IMR-90 (cell line): ENCODE data around the gene CHAT. TPM values are rescaled to one million over a fixed set of nuclear protein-coding genes. Genes with fewer than 3 reads are reported as not detected.

Experiments
- ATAC-seq: fragments of 200-7000 bp; cut with Tn5 transposase; 2 replicates; pipeline ENCODE4 v1.9.1; 2020; ENCODE audit warnings: low read depth, mild to moderate bottlenecking, moderate library complexity
- BruUV-seq: library from RNA; stranded (reverse); fragments of 400-500 nt; replicated peaks from 2 replicates; lab custom pipeline; 2021; lab: Mats Ljungman, UMichigan
- CTCF ChIA-PET: fragments of 300-600 bp; formaldehyde crosslinking; extraction: SDS; loops from one replicate; lab custom pipeline; 2021; ENCODE audit warnings: antibody characterized with exemption; lab: Yijun Ruan, JAX
- POLR2A ChIA-PET: fragments of 300-600 bp; sonication (Branson Sonifier 250); formaldehyde crosslinking; loops from one replicate; lab custom pipeline; 2022; ENCODE audit warnings: antibody characterized with exemption; ENCODE audit not compliant: unreplicated experiment; lab: Charles Lee
- DNase-seq: peaks from one replicate; pipeline ENCODE4 v3.0.0; 2013
- H2AFZ ChIP-seq: replicated peaks from 2 replicates; pipeline ENCODE3; 2013; ENCODE audit warnings: low read length, mild to moderate bottlenecking; ENCODE audit not compliant: poor library complexity
- H2AK5ac ChIP-seq: 2 replicates; pipeline ENCODE4 v1.6.1; 2013; ENCODE audit warnings: low read depth, low read length, inconsistent platforms
- H2AK9ac ChIP-seq: replicated peaks from 2 replicates; pipeline ENCODE3; 2013; ENCODE audit warnings: mild to moderate bottlenecking, low read depth, low read length, moderate library complexity; ENCODE audit not compliant: poor library complexity
- H2BK120ac ChIP-seq: 2 replicates; pipeline ENCODE4 v1.6.1; 2013; ENCODE audit warnings: low read depth, low read length, inconsistent platforms
- H2BK15ac ChIP-seq: 3 replicates; pipeline ENCODE4 v1.6.1; 2013; ENCODE audit warnings: low read depth, low read length, inconsistent platforms
- H2BK20ac ChIP-seq: 2 replicates; pipeline ENCODE4 v1.6.1; 2013; ENCODE audit warnings: low read depth, mild to moderate bottlenecking, inconsistent platforms, low read length, moderate library complexity
- H2BK5ac ChIP-seq: 2 replicates; pipeline ENCODE4 v1.6.1; 2013; ENCODE audit warnings: mild to moderate bottlenecking, low read depth, low read length, inconsistent platforms; ENCODE audit not compliant: poor library complexity, severe bottlenecking
- H3K14ac ChIP-seq: replicated peaks from 2 replicates; pipeline ENCODE4 v1.6.1; 2013; ENCODE audit warnings: low read depth, low read length, inconsistent platforms
- H3K18ac ChIP-seq: 2 replicates; pipeline ENCODE4 v1.6.1; 2013; ENCODE audit warnings: low read depth, low read length, control low read depth
- H3K23ac ChIP-seq: 2 replicates; pipeline ENCODE4 v1.6.1; 2013; ENCODE audit warnings: low read depth, low read length, inconsistent platforms
- H3K27ac ChIP-seq: 2 replicates; pipeline ENCODE4 v1.5.1; 2013; ENCODE audit warnings: mild to moderate bottlenecking, control low read depth, low read length; ENCODE audit not compliant: insufficient read depth
- H3K27me3 ChIP-seq: 2 replicates; pipeline ENCODE4 v1.6.1; 2013; ENCODE audit warnings: low read length; ENCODE audit not compliant: control insufficient read depth, insufficient read depth
- H3K36me3 ChIP-seq: 2 replicates; pipeline ENCODE4 v1.6.1; 2013; ENCODE audit warnings: low read length, mixed read lengths; ENCODE audit not compliant: control insufficient read depth, insufficient read depth
- H3K4ac ChIP-seq: 2 replicates; pipeline ENCODE4 v1.6.1; 2013; ENCODE audit warnings: low read depth, low read length, inconsistent platforms
- H3K4me1 ChIP-seq: 2 replicates; pipeline ENCODE4 v1.6.1; 2013; ENCODE audit warnings: low read length, mixed read lengths; ENCODE audit not compliant: control insufficient read depth, insufficient read depth
- H3K4me2 ChIP-seq: 2 replicates; pipeline ENCODE4 v1.6.1; 2013; ENCODE audit warnings: low read depth, mild to moderate bottlenecking, control low read depth, low read length, moderate library complexity
- H3K4me3 ChIP-seq: 2 replicates; pipeline ENCODE4 v1.5.1; 2013; ENCODE audit warnings: low read depth, mild to moderate bottlenecking, control low read depth, low read length, moderate library complexity; ENCODE audit not compliant: insufficient read depth
- H3K56ac ChIP-seq: 2 replicates; pipeline ENCODE4 v1.6.1; 2013; ENCODE audit warnings: low read length, inconsistent platforms; ENCODE audit not compliant: insufficient read depth; ENCODE audit errors: extremely low read depth
- H3K79me1 ChIP-seq, 2 experiments: 2 replicates each; pipeline ENCODE4 v1.6.1; 2013; ENCODE audit warnings: low read length in 2 of 2, inconsistent platforms in 1 of 2, low read depth in 1 of 2
- H3K9ac ChIP-seq: 2 replicates; pipeline ENCODE4 v1.6.1; 2013; ENCODE audit warnings: low read depth, low read length, control low read depth
- H3K9me1 ChIP-seq: 2 replicates; pipeline ENCODE4 v1.6.1; 2013; ENCODE audit warnings: low read length, inconsistent platforms; ENCODE audit not compliant: insufficient read depth
- H3K9me3 ChIP-seq: 2 replicates; pipeline ENCODE4 v1.6.1; 2013; ENCODE audit warnings: low read length; ENCODE audit not compliant: control insufficient read depth, insufficient read depth
- H4K20me1 ChIP-seq: 2 replicates; pipeline ENCODE4 v1.6.1; 2013; ENCODE audit warnings: low read length, inconsistent platforms; ENCODE audit not compliant: insufficient read depth
- H4K5ac ChIP-seq: 2 replicates; pipeline ENCODE4 v1.6.1; 2013; ENCODE audit warnings: mild to moderate bottlenecking, low read depth, low read length, control low read depth
- H4K8ac ChIP-seq, 2 experiments: 2 replicates each; pipeline ENCODE4 v1.6.1; 2013; ENCODE audit warnings: low read depth in 2 of 2, low read length in 2 of 2, control low read depth in 1 of 2, inconsistent platforms in 1 of 2
- H4K91ac ChIP-seq: 2 replicates; pipeline ENCODE4 v1.6.1; 2013; ENCODE audit warnings: low read depth, low read length, inconsistent platforms; ENCODE audit not compliant: insufficient read depth
- BHLHE40 ChIP-seq: fragments of 150-350 bp; IDR thresholded peaks from 2 replicates; pipeline ENCODE4 v1.6.1; 2016; ENCODE audit warnings: mild to moderate bottlenecking, low read depth, low read length
- CEBPB ChIP-seq: IDR thresholded peaks from 2 replicates; pipeline ENCODE4 v1.6.1; 2012; ENCODE audit warnings: low read depth, low read length, improper control_type of control experiment
- CHD1 ChIP-seq: IDR thresholded peaks from 2 replicates; pipeline ENCODE4 v1.6.1; 2012; ENCODE audit warnings: low read depth, low read length, improper control_type of control experiment
- CTCF ChIP-seq: conservative IDR thresholded peaks from 2 replicates; pipeline ENCODE4 v1.5.1; 2012; ENCODE audit warnings: mild to moderate bottlenecking, low read depth, low read length, improper control_type of control experiment
- FOS ChIP-seq: fragments of 150-350 bp; IDR thresholded peaks from 2 replicates; pipeline ENCODE4 v1.6.1; 2016; ENCODE audit warnings: low read depth, low read length
- MAFK ChIP-seq: IDR thresholded peaks from 2 replicates; pipeline ENCODE4 v1.6.1; 2012; ENCODE audit warnings: low read depth, low read length, improper control_type of control experiment
- MAZ ChIP-seq: IDR thresholded peaks from 2 replicates; pipeline ENCODE4 v1.6.1; 2012; ENCODE audit warnings: low read depth, mild to moderate bottlenecking, low read length, improper control_type of control experiment, moderate library complexity, borderline replicate concordance
- MXI1 ChIP-seq: IDR thresholded peaks from 2 replicates; pipeline ENCODE4 v1.6.1; 2012; ENCODE audit warnings: low read depth, mild to moderate bottlenecking, low read length, moderate library complexity, borderline replicate concordance
- POLR2A ChIP-seq: IDR thresholded peaks from 2 replicates; pipeline ENCODE4 v1.6.1; 2012; ENCODE audit warnings: mild to moderate bottlenecking, low read depth, low read length
- RAD21 ChIP-seq: IDR thresholded peaks from 2 replicates; pipeline ENCODE4 v1.6.1; 2012; ENCODE audit warnings: low read length, improper control_type of control experiment
- RCOR1 ChIP-seq: IDR thresholded peaks from 2 replicates; pipeline ENCODE4 v1.6.1; 2012; ENCODE audit warnings: mild to moderate bottlenecking, low read length, improper control_type of control experiment; ENCODE audit not compliant: insufficient replicate concordance
- RFX5 ChIP-seq: IDR thresholded peaks from 2 replicates; pipeline ENCODE4 v1.8.0; 2012; ENCODE audit warnings: low read depth, mild to moderate bottlenecking, low read length, moderate library complexity
- SMC3 ChIP-seq: fragments of 150-350 bp; IDR thresholded peaks from 2 replicates; pipeline ENCODE4 v1.6.1; 2016; ENCODE audit warnings: low read depth, mild to moderate bottlenecking, antibody characterized with exemption, low read length, moderate library complexity
- USF2 ChIP-seq: fragments of 150-350 bp; IDR thresholded peaks from 2 replicates; pipeline ENCODE4 v1.6.1; 2017; ENCODE audit warnings: mild to moderate bottlenecking, antibody characterized with exemption, low read length, low read depth
- WGBS, 2 experiments: methylation state at CpG; one replicate each; pipeline versions ENCODE4 v1.1.5 to v1.1.7; 2013; ENCODE audit warnings: missing lambda C conversion rate in 2 of 2; ENCODE audit not compliant: insufficient read length in 1 of 2; ENCODE audit errors: extremely low coverage in 2 of 2; 5-methylcytosine and 5-hydroxymethylcytosine counted together
- dilution Hi-C: fragments of 300-500 bp; cut with HindIII; formaldehyde crosslinking; loops from one replicate; pipeline ENCODE4 v1.14.3; 2018; ENCODE audit warnings: low sequenced_read_pairs; ENCODE audit not compliant: unreplicated experiment
- in situ Hi-C: fragments of 300-500 bp; cut with MboI; formaldehyde crosslinking; loops from 3 replicates; pipeline ENCODE4 v1.14.3; 2019; ENCODE audit warnings: low sequenced_read_pairs, inconsistent platforms, mixed read lengths
- intact Hi-C: fragments of 100-400 bp; cut with micrococcal nuclease; formaldehyde crosslinking; loops from 2 replicates; pipeline ENCODE4 v1.10.0; 2022
- polyA plus RNA-seq, 3 experiments: library from polyadenylated mRNA; depleted of rRNA; stranded (reverse); fragments of >200 nt; gene quantifications; 2 replicates each; pipeline ENCODE4 v1.2.3, GENCODE V29; 2012; ENCODE audit warnings: low replicate concordance in 1 of 3
- total RNA-seq: library from RNA; depleted of rRNA; stranded (reverse); fragments of >200 nt; gene quantifications from 2 replicates; pipeline ENCODE4 v1.2.3, GENCODE V29; 2012

Gene CHAT
- total and polyA plus RNA-seq, 2 of the 4 experiments (the other 2 are of a cell fraction), result not detected

GRCh38 chr10:49709934-49710333 lies 96.1 kb downstream of the CHAT start:
- no peak overlapping the region for H2AFZ ChIP-seq
- H3K4me2 ChIP-seq, result no peak overlapping the region
- H3K27me3 ChIP-seq, result no peaks in the 10 kb centered on the region
- H4K8ac ChIP-seq, result no peak overlapping the region
- CTCF ChIA-PET, result no interaction called here
- H3K27ac ChIP-seq, result no peak overlapping the region
- no peak overlapping the region for H2BK15ac ChIP-seq
- no peaks in the 10 kb centered on the region for H3K36me3 ChIP-seq
- ATAC-seq (no peak), DNase-seq (no peak)
- H2BK120ac ChIP-seq, result no peak overlapping the region
- POLR2A ChIA-PET, result no interaction called here
- intact Hi-C loops, result no loop called here
- H2AK9ac ChIP-seq, result no peak overlapping the region
- H4K20me1 ChIP-seq, result no peaks in the 10 kb centered on the region
- 55% methylated on average over 2 of the region's 5 CpGs; no CpG with 5 or more reads in 1 of the 2 experiments for WGBS, 2 experiments
- H2BK20ac ChIP-seq, result no peak overlapping the region
- no peaks in the 10 kb centered on the region for H3K9me1 ChIP-seq
- no peak overlapping the region for H3K23ac ChIP-seq
- no peaks in the 10 kb centered on the region for H3K4me1 ChIP-seq
- no peak overlapping the region for H3K4ac ChIP-seq
- no peak overlapping the region for H2AK5ac ChIP-seq
- TF ChIP-seq CHD1 (no peak), SMC3 (no peak), BHLHE40 (no peak), FOS (no peak), MAFK (no peak), POLR2A (no peak), RCOR1 (no peak), RFX5 (no peak), RAD21 (no peak), USF2 (no peak), MAZ (no peak), CEBPB (no peak), CTCF (no peak), MXI1 (no peak)
- H3K56ac ChIP-seq, result no peak overlapping the region
- H3K18ac ChIP-seq, result no peak overlapping the region
- no peak overlapping the region for H4K91ac ChIP-seq
- H3K9me3 ChIP-seq, result no peaks in the 10 kb centered on the region
- no peaks in the 10 kb centered on the region for H3K79me1 ChIP-seq
- no peak overlapping the region for H3K14ac ChIP-seq
- no peak overlapping the region for H2BK5ac ChIP-seq
- H3K4me3 ChIP-seq, result no peak overlapping the region
- in situ Hi-C loops, result no loop called here
- dilution Hi-C loops, result no loop called here
- no TSS peak for BruUV-seq
- H4K5ac ChIP-seq, result no peak overlapping the region
- H3K9ac ChIP-seq, result no peak overlapping the region
